HEK293T (cell line): Measurements from ENCODE around the gene LSM3.

Experiments
- ARNT ChIP-seq: fragments of 450-650 bp; IDR thresholded peaks from 2 replicates; pipeline ENCODE4 v1.6.1; 2017; ENCODE audit warnings: mild to moderate bottlenecking
- ELF4 ChIP-seq: fragments of 450-650 bp; IDR thresholded peaks from 2 replicates; pipeline ENCODE4 v1.6.1; 2017; ENCODE audit warnings: antibody characterized with exemption
- FOXK2 ChIP-seq: fragments of 450-650 bp; IDR thresholded peaks from 2 replicates; pipeline ENCODE4 v1.6.1; 2016; ENCODE audit warnings: mild to moderate bottlenecking
- FOXM1 ChIP-seq: fragments of 450-650 bp; IDR thresholded peaks from 2 replicates; pipeline ENCODE4 v1.6.1; 2017; ENCODE audit warnings: mild to moderate bottlenecking, borderline replicate concordance
- L3MBTL2 ChIP-seq: fragments of 450-650 bp; conservative IDR thresholded peaks from 2 replicates; pipeline ENCODE4 v1.6.1; 2016; ENCODE audit warnings: mild to moderate bottlenecking
- LEF1 ChIP-seq: fragments of 450-650 bp; IDR thresholded peaks from 2 replicates; pipeline ENCODE4 v1.6.1; 2017; ENCODE audit warnings: mild to moderate bottlenecking, borderline replicate concordance
- NFRKB ChIP-seq: fragments of 450-650 bp; IDR thresholded peaks from 2 replicates; pipeline ENCODE4 v1.6.1; 2016; ENCODE audit warnings: mild to moderate bottlenecking, moderate library complexity
- SUZ12 ChIP-seq: fragments of 450-650 bp; IDR thresholded peaks from 2 replicates; pipeline ENCODE4 v1.6.1; 2016; ENCODE audit warnings: mild to moderate bottlenecking
- TARDBP ChIP-seq: fragments of 450-650 bp; IDR thresholded peaks from 2 replicates; pipeline ENCODE4 v1.6.1; 2016
- TF ChIP-seq, protein P1 (sequence below): fragments of 450-650 bp; IDR thresholded peaks from 2 replicates; pipeline ENCODE4 v1.6.1; 2016

DNA sequence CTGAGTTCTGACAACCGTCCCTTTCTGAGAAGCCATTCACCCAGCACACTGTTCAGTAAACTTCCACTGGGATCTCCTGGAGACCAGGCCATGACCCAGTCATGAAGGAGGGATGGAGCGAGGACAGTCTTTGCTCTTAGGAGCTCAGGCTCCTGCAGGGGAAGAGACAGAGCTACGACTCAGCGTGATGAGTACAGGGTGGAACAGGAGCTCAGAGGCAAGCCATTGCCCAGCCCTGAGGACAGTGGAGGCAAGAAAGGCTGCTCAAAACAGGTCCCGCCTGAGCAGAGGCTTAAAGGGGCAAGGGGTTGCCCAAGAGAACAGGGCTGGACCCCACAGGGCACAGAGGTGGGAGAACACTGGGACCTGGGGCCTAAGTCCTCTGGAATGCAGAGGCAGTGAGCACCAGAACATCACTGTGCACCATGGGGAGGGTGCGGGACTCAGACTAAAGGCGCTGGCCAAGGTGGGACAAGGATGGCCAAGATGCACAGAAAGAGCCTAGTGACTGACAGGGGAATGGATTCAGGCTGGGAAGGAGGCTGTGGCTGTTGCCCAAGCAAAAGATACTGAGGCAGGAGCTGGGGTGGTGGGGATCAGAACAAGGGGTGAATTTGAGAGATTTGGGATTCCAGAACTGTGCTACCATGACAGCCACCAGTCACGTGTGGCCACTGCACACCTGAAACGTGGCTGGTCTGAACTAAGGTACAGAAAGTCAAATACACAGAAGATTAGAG lies 28.0 kb upstream of the LSM3 start:
- TF ChIP-seq, protein P1, sequence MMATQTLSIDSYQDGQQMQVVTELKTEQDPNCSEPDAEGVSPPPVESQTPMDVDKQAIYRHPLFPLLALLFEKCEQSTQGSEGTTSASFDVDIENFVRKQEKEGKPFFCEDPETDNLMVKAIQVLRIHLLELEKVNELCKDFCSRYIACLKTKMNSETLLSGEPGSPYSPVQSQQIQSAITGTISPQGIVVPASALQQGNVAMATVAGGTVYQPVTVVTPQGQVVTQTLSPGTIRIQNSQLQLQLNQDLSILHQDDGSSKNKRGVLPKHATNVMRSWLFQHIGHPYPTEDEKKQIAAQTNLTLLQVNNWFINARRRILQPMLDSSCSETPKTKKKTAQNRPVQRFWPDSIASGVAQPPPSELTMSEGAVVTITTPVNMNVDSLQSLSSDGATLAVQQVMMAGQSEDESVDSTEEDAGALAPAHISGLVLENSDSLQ: no peak
- TF ChIP-seq ARNT (no peak), FOXM1 (no peak), LEF1 (no peak), ELF4 (no peak), L3MBTL2 (no peak), SUZ12 (no peak), TARDBP (no peak), FOXK2 (no peak), NFRKB (no peak)
